Naive thymus-derived CD4-positive, alpha-beta T cell (primary cell): ENCODE measurements around the gene ASRGL1. TPM values are rescaled to one million over a fixed set of nuclear protein-coding genes. Genes with fewer than 3 reads are reported as not detected.
A peak's percentile ranks its signal among the peaks of the same experiment; 100 is the strongest.

ENCODE experiments used
- ATAC-seq: fragments of 150-1000 bp; cut with Tn5 transposase; 2 replicates; pipeline ENCODE4 v1.10.0; 2021; ENCODE audit warnings: mild to moderate bottlenecking, moderate library complexity
- CTCF ChIA-PET: fragments of 350-600 bp; sonication (Branson Sonifier 250); formaldehyde crosslinking; loops from one replicate; lab custom pipeline; 2021; ENCODE audit warnings: antibody characterized with exemption; lab: Charles Lee
- POLR2A ChIA-PET: fragments of 350-600 bp; sonication (Branson Sonifier 250); formaldehyde crosslinking; loops from one replicate; lab custom pipeline; 2021; ENCODE audit warnings: antibody characterized with exemption, inconsistent platforms; lab: Charles Lee
- DNase-seq, 9 donors: peaks; one replicate each; pipeline versions ENCODE4 v3.0.0 to v3.0.0-alpha.2; 2020 to 2022; ENCODE audit warnings: mixed read lengths in 1 of 9
- H3K27ac ChIP-seq: one replicate; pipeline ENCODE4 v1.7.0; 2013; ENCODE audit warnings: mild to moderate bottlenecking, low read depth, low read length, moderate library complexity
- H3K27me3 ChIP-seq, 2 donors: one replicate each; pipeline ENCODE4 v1.7.0; 2013; ENCODE audit warnings: low read length in 2 of 2, mild to moderate bottlenecking in 2 of 2, moderate library complexity in 2 of 2; ENCODE audit not compliant: control insufficient read depth in 2 of 2, insufficient read depth in 2 of 2
- H3K36me3 ChIP-seq, 3 experiments: 1 replicate in 2 of 3; 2 replicates in 1 of 3; pipeline ENCODE4 v1.7.0; 2013; ENCODE audit warnings: low read length in 3 of 3, mild to moderate bottlenecking in 3 of 3, moderate library complexity in 1 of 3; ENCODE audit not compliant: insufficient read depth in 3 of 3, control insufficient read depth in 2 of 3
- H3K4me1 ChIP-seq, 2 donors: one replicate each; pipeline ENCODE4 v1.7.0; 2013; ENCODE audit warnings: low read length in 2 of 2, mild to moderate bottlenecking in 2 of 2, moderate library complexity in 1 of 2; ENCODE audit not compliant: control insufficient read depth in 2 of 2, insufficient read depth in 2 of 2
- H3K4me3 ChIP-seq: 2 replicates; pipeline ENCODE4 v1.7.0; 2013; ENCODE audit warnings: mild to moderate bottlenecking, low read length
- H3K9me3 ChIP-seq, 3 experiments: 1 replicate in 2 of 3; 2 replicates in 1 of 3; pipeline ENCODE4 v1.7.0; 2013; ENCODE audit warnings: low read length in 3 of 3; ENCODE audit not compliant: control insufficient read depth in 2 of 3
- H3K27ac Mint-ChIP-seq, 9 donors: one replicate each; pipeline ENCODE4 v1.8.0; 2020 to 2022; ENCODE audit warnings: mixed read lengths in 9 of 9, mild to moderate bottlenecking in 8 of 9, moderate library complexity in 5 of 9, inconsistent platforms in 2 of 9
- H3K27me3 Mint-ChIP-seq, 5 donors: one replicate each; pipeline ENCODE4 v1.8.0; 2021 to 2022; ENCODE audit warnings: mixed read lengths in 5 of 5, mild to moderate bottlenecking in 1 of 5
- H3K36me3 Mint-ChIP-seq, 5 donors: one replicate each; pipeline ENCODE4 v1.8.0; 2020 to 2022; ENCODE audit warnings: mixed read lengths in 5 of 5, mild to moderate bottlenecking in 3 of 5, inconsistent platforms in 1 of 5
- H3K4me1 Mint-ChIP-seq, 7 donors: one replicate each; pipeline ENCODE4 v1.8.0; 2020 to 2022; ENCODE audit warnings: mixed read lengths in 7 of 7, mild to moderate bottlenecking in 3 of 7, inconsistent platforms in 1 of 7
- H3K4me3 Mint-ChIP-seq, 10 donors: one replicate each; pipeline ENCODE4 v1.8.0; 2020 to 2022; ENCODE audit warnings: mild to moderate bottlenecking in 10 of 10, mixed read lengths in 10 of 10, moderate library complexity in 6 of 10, inconsistent platforms in 2 of 10
- H3K9me3 Mint-ChIP-seq, 11 donors: one replicate each; pipeline ENCODE4 v1.8.0; 2020 to 2022; ENCODE audit warnings: mixed read lengths in 11 of 11, mild to moderate bottlenecking in 4 of 11, inconsistent platforms in 1 of 11, moderate library complexity in 1 of 11
- intact Hi-C, 2 donors: fragments of 100-400 bp; cut with micrococcal nuclease; formaldehyde crosslinking; loops; one replicate each; pipeline ENCODE4 v1.15.1; 2023
- polyA plus RNA-seq, 2 donors: library from polyadenylated mRNA; unstranded; fragments of 300-500 nt; fragmentation: Illumina TruSeq; gene quantifications; one replicate each; pipeline ENCODE4 v1.2.3, GENCODE V29; 2021
- total RNA-seq, 6 experiments: library from RNA in 5 of 6; stranded (reverse) in 5 of 6; gene quantifications; 1 replicate in 5 of 6; 2 replicates in 1 of 6; pipeline ENCODE4 v1.2.3 and lab custom pipeline; 2021 to 2026

The ASRGL1 gene
- total and polyA plus RNA-seq, 7 experiments from 2014 or later, result 2.1 to 10.6 (median 4.2) TPM

DNA sequence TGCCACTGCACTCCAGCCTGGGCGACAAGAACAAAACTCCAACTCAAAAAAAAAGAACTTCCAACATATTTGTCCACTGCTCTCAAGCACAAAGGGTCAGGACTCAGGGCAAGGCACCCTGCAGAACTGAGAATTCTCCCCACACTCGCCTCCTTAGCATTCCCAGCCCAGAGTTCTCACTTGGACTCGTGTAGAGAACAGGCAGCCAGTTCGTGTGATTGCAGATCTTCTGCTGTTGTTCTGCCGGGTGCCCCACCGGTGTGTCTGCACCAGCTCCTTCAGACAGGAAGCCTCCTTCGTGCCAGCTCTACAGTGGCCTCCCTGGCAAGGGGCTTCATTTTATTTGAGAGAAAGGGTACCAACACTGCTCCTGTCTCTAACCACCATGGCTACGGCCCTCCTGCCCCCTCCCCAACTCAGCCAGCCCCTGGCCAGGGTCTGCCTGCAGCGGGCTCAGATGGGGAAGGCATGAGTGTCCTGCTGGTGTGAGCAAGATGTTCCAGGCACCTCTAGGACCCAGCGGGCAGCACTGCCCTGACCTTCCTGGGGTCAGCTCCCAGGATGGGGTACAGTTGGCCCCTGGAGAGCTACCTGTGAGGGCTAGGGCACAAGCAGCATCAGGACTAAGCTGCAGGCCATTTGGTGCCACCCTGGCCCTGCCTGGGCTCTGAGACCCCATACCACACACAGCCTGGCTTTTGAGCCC lies 62.1 kb downstream of the ASRGL1 start:
- Histone ChIP-seq H3K36me3 (no peaks in the 10 kb centered on the region), H3K27me3 (no peaks in the 10 kb centered on the region), H3K4me3 (no peak overlapping the region), H3K9me3 (no peaks in the 10 kb centered on the region), H3K4me1 (peaks cover 18 to 44% of the 10 kb centered on the region in 2 donors), H3K27ac (peak overlapping the region; percentile 39)
- H3K27me3 Mint-ChIP-seq, result no peaks in the 10 kb centered on the region
- peaks cover 0 to 2% (median 0%) of the 10 kb centered on the region in 11 donors for H3K9me3 Mint-ChIP-seq
- H3K27ac Mint-ChIP-seq, result peak overlapping the region; percentile 46 to 90 (median 75)
- DNase-seq (peak in 4 of 9 donors; percentile 13 to 36 (median 20)), ATAC-seq (no peak)
- intact Hi-C loops, result no loop called here
- CTCF ChIA-PET, result interaction anchor here (0.6 to 2.3 kb wide), 6 partner anchors 9 to 297 kb away, joined by 3 to 8 read pairs (median 4); no protein-coding TSS in a partner anchor
- POLR2A ChIA-PET, result interaction anchor here (0.6 to 1.6 kb wide), 8 partner anchors 58 to 456 kb away, joined by 3 to 7 read pairs (median 4); partner anchors contain the start of genes EEF1G, INTS5, TUT1 and WDR74
- H3K4me3 Mint-ChIP-seq, result peak overlapping the region in 7 of 10 donors; percentile 15 to 73 (median 48)
- H3K4me1 Mint-ChIP-seq, result peaks cover 27 to 65% (median 52%) of the 10 kb centered on the region in 7 donors
- H3K36me3 Mint-ChIP-seq, result peaks cover 0 to 2% (median 0%) of the 10 kb centered on the region in 5 donors

DNA sequence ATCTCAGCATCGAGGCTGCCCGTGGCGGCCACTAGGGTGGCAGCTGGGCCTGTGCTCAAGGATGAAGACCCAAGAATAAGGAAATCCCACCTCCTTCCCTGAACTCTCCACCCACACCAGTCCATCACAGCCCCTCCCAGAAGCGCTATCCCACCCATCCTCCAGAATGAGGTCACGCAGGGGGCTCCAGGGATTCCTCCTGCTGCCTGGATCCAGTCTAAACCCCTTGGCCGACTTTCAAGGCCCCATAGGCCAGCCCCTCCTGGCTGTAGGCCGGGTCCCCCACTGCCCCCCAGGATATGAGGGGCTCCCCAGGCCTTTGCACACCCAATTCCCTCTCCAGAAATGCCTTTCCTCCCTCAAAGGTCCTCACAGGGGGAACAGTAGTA lies 62.6 kb downstream of the ASRGL1 start:
- DNase-seq (no peak), ATAC-seq (no peak)
- Mint-ChIP-seq H3K4me3 (peak overlapping the region in 3 of 10 donors; percentile 37 to 43 (median 38)), H3K4me1 (peaks cover 25 to 63% (median 50%) of the 10 kb centered on the region in 7 donors), H3K36me3 (peaks cover 0 to 2% (median 0%) of the 10 kb centered on the region in 5 donors), H3K27ac (peak overlapping the region in 6 of 9 donors; percentile 28 to 83 (median 76)), H3K27me3 (no peaks in the 10 kb centered on the region), H3K9me3 (peaks cover 0 to 2% (median 0%) of the 10 kb centered on the region in 11 donors)
- H3K36me3 ChIP-seq, result no peaks in the 10 kb centered on the region
- no peaks in the 10 kb centered on the region for H3K9me3 ChIP-seq
- ChIA-PET CTCF (interaction anchor here (0.6 to 2.3 kb wide), 7 partner anchors 10 to 296 kb away, joined by 3 to 9 read pairs (median 4); no protein-coding TSS in a partner anchor), POLR2A (interaction anchor here (0.8 to 3.4 kb wide), 10 partner anchors 11 to 455 kb away, joined by 3 to 20 read pairs (median 4); partner anchors contain the start of genes C11orf98, CSKMT, EEF1G and INTS5)
- intact Hi-C loops, result loop anchor here in 1 of 2 donors (5.0 kb wide), 1 partner anchor 482 kb away; the partner anchor contains the start of gene SLC3A2
- no peak overlapping the region for H3K4me3 ChIP-seq
- no peaks in the 10 kb centered on the region for H3K27me3 ChIP-seq
- peaks cover 18 to 44% of the 10 kb centered on the region in 2 donors for H3K4me1 ChIP-seq
- peak overlapping the region; percentile 39 for H3K27ac ChIP-seq

DNA sequence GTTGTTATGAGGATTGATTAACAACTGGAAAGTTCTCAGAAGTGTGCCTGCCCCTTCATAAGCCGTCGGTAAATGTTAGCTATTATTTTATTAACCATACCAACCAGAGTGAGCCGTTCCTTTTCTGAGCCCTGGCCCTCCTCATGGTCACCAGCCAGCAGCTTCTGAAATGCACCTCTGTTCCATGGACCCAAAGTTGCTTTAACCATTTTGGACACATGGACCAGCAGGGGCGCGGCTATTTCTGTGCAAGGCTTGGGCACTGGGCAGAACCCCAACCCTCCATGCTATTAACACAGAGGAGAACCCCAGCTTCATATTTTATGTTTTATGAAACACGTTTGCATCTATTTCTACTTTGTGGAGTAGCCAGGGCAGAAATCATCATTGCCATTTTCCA lies 63.0 kb downstream of the ASRGL1 start:
- Mint-ChIP-seq H3K9me3 (peaks cover 0 to 2% (median 0%) of the 10 kb centered on the region in 11 donors), H3K27ac (peak overlapping the region in 6 of 9 donors; percentile 28 to 86 (median 62)), H3K4me3 (peak overlapping the region in 2 of 10 donors; percentile 37 to 43), H3K4me1 (peaks cover 24 to 63% (median 47%) of the 10 kb centered on the region in 7 donors), H3K36me3 (peaks cover 0 to 2% (median 0%) of the 10 kb centered on the region in 5 donors), H3K27me3 (no peaks in the 10 kb centered on the region)
- ChIA-PET POLR2A (interaction anchor here (0.8 to 3.4 kb wide), 8 partner anchors 10 to 455 kb away, joined by 3 to 20 read pairs (median 3); partner anchors contain the start of genes C11orf98, CSKMT, EEF1G and INTS5), CTCF (interaction anchor here (0.9 to 2.3 kb wide), 5 partner anchors 10 to 143 kb away, joined by 3 to 9 read pairs (median 5); no protein-coding TSS in a partner anchor)
- Histone ChIP-seq H3K27me3 (no peaks in the 10 kb centered on the region), H3K36me3 (no peaks in the 10 kb centered on the region), H3K9me3 (no peaks in the 10 kb centered on the region), H3K4me3 (no peak overlapping the region), H3K4me1 (peaks cover 18 to 44% of the 10 kb centered on the region in 2 donors), H3K27ac (peak overlapping the region; percentile 35)
- ATAC-seq (no peak), DNase-seq (no peak)
- intact Hi-C loops, result loop anchor here in 1 of 2 donors (5.0 kb wide), 1 partner anchor 482 kb away; the partner anchor contains the start of gene SLC3A2

DNA sequence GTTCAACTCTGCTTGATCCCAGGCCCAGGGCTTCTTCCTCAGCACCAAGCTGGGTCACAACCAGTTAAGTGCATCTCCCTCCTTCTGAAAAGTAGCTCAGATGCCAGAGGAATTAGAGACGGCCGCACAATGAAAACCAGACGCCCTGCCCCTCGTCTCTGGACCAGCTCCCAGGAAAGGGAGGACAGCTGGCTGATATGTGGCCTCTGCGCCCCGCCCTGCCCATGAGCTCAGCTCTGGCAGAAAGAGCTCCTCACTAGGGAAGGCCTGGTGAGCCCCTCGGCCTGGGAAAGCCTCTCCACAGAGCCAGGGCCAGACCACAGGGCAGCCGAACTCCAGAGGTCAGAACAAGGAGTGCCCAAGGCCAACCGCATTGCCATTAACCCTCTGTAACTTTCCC lies 63.5 kb downstream of the ASRGL1 start:
- Mint-ChIP-seq H3K4me3 (peak overlapping the region in 6 of 10 donors; percentile 78 to 90 (median 86)), H3K27ac (peak overlapping the region in 6 of 9 donors; percentile 21 to 89 (median 82)), H3K36me3 (peaks cover 0 to 2% (median 0%) of the 10 kb centered on the region in 5 donors), H3K27me3 (no peaks in the 10 kb centered on the region), H3K9me3 (peaks cover 0 to 2% (median 0%) of the 10 kb centered on the region in 11 donors), H3K4me1 (peaks cover 24 to 63% (median 47%) of the 10 kb centered on the region in 7 donors)
- no peak for ATAC-seq
- Histone ChIP-seq H3K9me3 (no peaks in the 10 kb centered on the region), H3K4me3 (no peak overlapping the region), H3K4me1 (peaks cover 18 to 44% of the 10 kb centered on the region in 2 donors), H3K27me3 (no peaks in the 10 kb centered on the region), H3K36me3 (no peaks in the 10 kb centered on the region), H3K27ac (peak overlapping the region; percentile 35)
- DNase-seq, result no peak
- POLR2A ChIA-PET, result interaction anchor here (0.8 to 3.4 kb wide), 7 partner anchors 10 to 454 kb away, joined by 3 to 20 read pairs (median 3); partner anchors contain the start of genes C11orf98, CSKMT and EEF1G
- CTCF ChIA-PET, result interaction anchor here (0.9 to 2.3 kb wide), 4 partner anchors 21 to 142 kb away, joined by 3 to 9 read pairs (median 6); no protein-coding TSS in a partner anchor
- intact Hi-C loops, result loop anchor here in 1 of 2 donors (5.0 kb wide), 1 partner anchor 482 kb away; the partner anchor contains the start of gene SLC3A2

DNA sequence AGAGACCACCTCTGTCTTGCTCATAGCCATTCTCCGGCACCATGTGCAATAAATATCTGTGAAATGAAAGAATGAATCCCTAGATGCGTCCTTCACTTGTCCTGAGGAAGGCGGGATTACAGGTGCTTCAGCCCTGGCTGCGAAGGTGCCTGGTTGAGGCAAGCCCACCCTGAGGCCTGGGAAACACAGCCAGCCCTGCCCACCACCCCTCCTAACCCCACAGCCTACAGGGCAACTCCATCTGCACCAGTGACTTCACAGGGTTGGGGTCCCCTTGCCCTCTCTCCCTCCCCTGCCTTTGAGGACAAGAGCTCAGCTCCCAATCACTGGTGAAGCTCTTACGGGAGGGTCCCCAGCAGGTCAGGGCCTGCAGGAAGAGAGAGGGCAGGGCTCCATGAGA lies 64.1 kb downstream of the ASRGL1 start:
- H3K4me1 Mint-ChIP-seq, result peaks cover 24 to 63% (median 47%) of the 10 kb centered on the region in 7 donors
- ATAC-seq (no peak), DNase-seq (no peak)
- peak overlapping the region; percentile 69 for H3K27ac ChIP-seq
- peaks cover 18 to 44% of the 10 kb centered on the region in 2 donors for H3K4me1 ChIP-seq
- ChIA-PET POLR2A (interaction anchor here (1.1 to 3.4 kb wide), 5 partner anchors 152 to 352 kb away, joined by 5 to 20 read pairs (median 7); partner anchors contain the start of genes EEF1G, TUT1 and ZBTB3), CTCF (interaction anchor here (0.9 to 1.8 kb wide), 10 partner anchors 9 to 191 kb away, joined by 3 to 8 read pairs (median 4); no protein-coding TSS in a partner anchor)
- peak overlapping the region; percentile 49 for H3K4me3 ChIP-seq
- peak overlapping the region; percentile 84 to 95 (median 88) for H3K27ac Mint-ChIP-seq
- peaks cover 0 to 2% (median 0%) of the 10 kb centered on the region in 5 donors for H3K36me3 Mint-ChIP-seq
- H3K9me3 ChIP-seq, result no peaks in the 10 kb centered on the region
- no peaks in the 10 kb centered on the region for H3K27me3 ChIP-seq
- H3K27me3 Mint-ChIP-seq, result no peaks in the 10 kb centered on the region
- H3K4me3 Mint-ChIP-seq, result peak overlapping the region; percentile 75 to 90 (median 82)
- intact Hi-C loops, result loop anchor here in 1 of 2 donors (5.0 kb wide), 1 partner anchor 481 kb away; the partner anchor contains the start of gene SLC3A2
- no peaks in the 10 kb centered on the region for H3K36me3 ChIP-seq
- peaks cover 0 to 2% (median 0%) of the 10 kb centered on the region in 11 donors for H3K9me3 Mint-ChIP-seq
